Keratinocyte (primary cell): Measurements from ENCODE around the gene TNC. TPM values are rescaled to one million over a fixed set of nuclear protein-coding genes. Genes with fewer than 3 reads are reported as not detected.
A peak's percentile ranks its signal among the peaks of the same experiment; 100 is the strongest.

ENCODE experiments used
- DNase-seq: peaks from one replicate; pipeline ENCODE4 v3.0.0-alpha.2; 2011; ENCODE audit warnings: low read depth, missing footprints, low spot score
- FAIRE-seq: peaks from 2 replicates; lab custom pipeline; 2011; peaks lifted over from hg19 to GRCh38; lab: Jason Lieb, UNC
- H2AFZ ChIP-seq: 2 replicates; pipeline ENCODE4 v1.6.0; 2012; ENCODE audit warnings: low read length, control low read depth, inconsistent platforms; ENCODE audit not compliant: control insufficient read depth
- H3K27ac ChIP-seq: 2 replicates; pipeline ENCODE4 v1.5.1; 2011; ENCODE audit warnings: low read length; ENCODE audit not compliant: control insufficient read depth, insufficient read depth
- H3K27me3 ChIP-seq: 3 replicates; pipeline ENCODE4 v1.6.0; 2011; ENCODE audit warnings: low read length; ENCODE audit not compliant: control insufficient read depth, insufficient read depth; ENCODE audit errors: extremely low read depth
- H3K36me3 ChIP-seq, 2 experiments: 2 replicates in 1 of 2; 3 replicates in 1 of 2; pipeline ENCODE4 v1.5.1; 2011; ENCODE audit warnings: low read length in 2 of 2, mild to moderate bottlenecking in 1 of 2; ENCODE audit not compliant: control insufficient read depth in 2 of 2, insufficient read depth in 2 of 2; ENCODE audit errors: extremely low read depth in 1 of 2
- H3K4me1 ChIP-seq: 3 replicates; pipeline ENCODE4 v1.5.1; 2011; ENCODE audit warnings: low read length; ENCODE audit not compliant: control insufficient read depth, insufficient read depth; ENCODE audit errors: extremely low read depth
- H3K4me2 ChIP-seq: 3 replicates; pipeline ENCODE4 v1.6.0; 2011; ENCODE audit warnings: low read depth, low read length; ENCODE audit not compliant: control insufficient read depth, insufficient read depth; ENCODE audit errors: extremely low read depth
- H3K4me3 ChIP-seq, 3 experiments: fragments of 200-600 bp in 1 of 3; sonication (generic) in 1 of 3; 2 replicates in 2 of 3; 3 replicates in 1 of 3; pipeline ENCODE4 v1.5.1; 2011 to 2016; ENCODE audit warnings: low read length in 3 of 3, mild to moderate bottlenecking in 3 of 3, control low read depth in 2 of 3, inconsistent platforms in 1 of 3, low read depth in 1 of 3, mixed read lengths in 1 of 3, mixed run types in 1 of 3, moderate library complexity in 1 of 3; ENCODE audit not compliant: control insufficient read depth in 2 of 3, insufficient read depth in 2 of 3; ENCODE audit errors: extremely low read depth in 1 of 3
- H3K79me2 ChIP-seq: 2 replicates; pipeline ENCODE4 v1.6.0; 2012; ENCODE audit warnings: low read length; ENCODE audit not compliant: control insufficient read depth, insufficient read depth
- H3K9ac ChIP-seq: 3 replicates; pipeline ENCODE4 v1.6.0; 2011; ENCODE audit warnings: low read length; ENCODE audit not compliant: control insufficient read depth, insufficient read depth; ENCODE audit errors: extremely low read depth
- H3K9me1 ChIP-seq: 3 replicates; pipeline ENCODE4 v1.6.0; 2011; ENCODE audit warnings: low read length; ENCODE audit not compliant: control insufficient read depth, insufficient read depth; ENCODE audit errors: extremely low read depth
- H3K9me3 ChIP-seq: 2 replicates; pipeline ENCODE4 v1.5.1; 2012; ENCODE audit warnings: low read depth, low read length; ENCODE audit not compliant: control insufficient read depth
- H4K20me1 ChIP-seq: 3 replicates; pipeline ENCODE4 v1.6.0; 2011; ENCODE audit warnings: low read length; ENCODE audit not compliant: control insufficient read depth, insufficient read depth; ENCODE audit errors: extremely low read depth
- CTCF ChIP-seq, 3 experiments: IDR thresholded peaks in 1 of 3; conservative IDR thresholded peaks in 1 of 3; optimal IDR thresholded peaks in 1 of 3; 2 replicates in 2 of 3; 3 replicates in 1 of 3; pipeline versions ENCODE3 to v1.5.1; 2011; ENCODE audit warnings: low read length in 3 of 3, mild to moderate bottlenecking in 3 of 3, moderate library complexity in 2 of 3, control low read depth in 1 of 3, inconsistent platforms in 1 of 3; ENCODE audit not compliant: insufficient read depth in 2 of 3; ENCODE audit errors: extremely low read depth in 1 of 3
- EZH2 ChIP-seq: IDR thresholded peaks from one replicate; pipeline ENCODE4 v1.6.1; 2012; ENCODE audit warnings: inconsistent platforms, mild to moderate bottlenecking, low read length, moderate library complexity
- dilution Hi-C: fragments of 300-500 bp; cut with MboI; formaldehyde crosslinking; loops from one replicate; pipeline ENCODE4 v1.7.0; 2020; ENCODE audit warnings: low sequenced_read_pairs; ENCODE audit not compliant: extremely low pct_ligation_motif_present
- polyA plus RNA-seq, 5 experiments: library from polyadenylated mRNA; depleted of rRNA in 3 of 5; stranded (reverse) in 3 of 5; stranded (forward) in 1 of 5; unstranded in 1 of 5; fragments of >200 nt; gene quantifications; 1 replicate in 1 of 5; 2 replicates in 3 of 5; 3 replicates in 1 of 5; pipeline versions ENCODE4 v1.2.1 to v1.2.3, GENCODE V29; 2011 to 2012; ENCODE audit warnings: missing spikeins in 2 of 5, low read depth in 1 of 5, low replicate concordance in 1 of 5

Gene TNC
- polyA plus RNA-seq, 1 donor (not counting 4 experiments of a cell fraction or from before 2014, with no cell fraction given): 58.7 TPM

- DNase-seq: no peak
- Histone ChIP-seq H3K9me1 (no peaks in the 10 kb centered on the region), H3K9me3 (no peaks in the 10 kb centered on the region), H2AFZ (no peak overlapping the region), H3K36me3 (peaks cover 0 to 3% of the 10 kb centered on the region in 2 experiments), H3K27me3 (no peaks in the 10 kb centered on the region), H3K4me3 (no peak overlapping the region), H3K4me2 (peak overlapping the region; percentile 44), H3K27ac (peak overlapping the region; percentile 52), H3K4me1 (peaks cover 48% of the 10 kb centered on the region), H4K20me1 (no peaks in the 10 kb centered on the region), H3K79me2 (no peaks in the 10 kb centered on the region), H3K9ac (no peak overlapping the region)
- no peak for TF ChIP-seq CTCF (optimal IDR thresholded peaks at IDR 0.05 in 1 of 3, IDR thresholded peaks at IDR 0.05 in 1 of 3, conservative IDR thresholded peaks at IDR 0.05 in 1 of 3; ENCODE audit: extremely low read depth in 1 of 3, insufficient read depth in 2 of 3, low read length in 3 of 3)
- TF ChIP-seq EZH2: no peak
- dilution Hi-C loops: no loop called here
- no peak for FAIRE-seq
These were observed 12.0 kb downstream of the TNC start for GRCh38 chr9:115106001-115106400.

- no peak for DNase-seq
- H3K79me2 ChIP-seq: no peaks in the 10 kb centered on the region
- H3K4me2 ChIP-seq: peak overlapping the region; percentile 69
- peak overlapping the region; percentile 52 for H3K27ac ChIP-seq
- H3K4me3 ChIP-seq: peak overlapping the region in 1 of 3 experiments; percentile 1
- H2AFZ ChIP-seq: peak overlapping the region; percentile 43
- peaks cover 0 to 3% of the 10 kb centered on the region in 2 experiments for H3K36me3 ChIP-seq
- no peaks in the 10 kb centered on the region for H3K27me3 ChIP-seq
- no peaks in the 10 kb centered on the region for H3K9me1 ChIP-seq
- dilution Hi-C loops: no loop called here
- FAIRE-seq: peak; percentile 74
- peaks cover 48% of the 10 kb centered on the region for H3K4me1 ChIP-seq
- H3K9me3 ChIP-seq: no peaks in the 10 kb centered on the region
- no peaks in the 10 kb centered on the region for H4K20me1 ChIP-seq
- H3K9ac ChIP-seq: no peak overlapping the region
- TF ChIP-seq EZH2 (no peak), CTCF (optimal IDR thresholded peaks at IDR 0.05 in 1 of 3, IDR thresholded peaks at IDR 0.05 in 1 of 3, conservative IDR thresholded peaks at IDR 0.05 in 1 of 3; ENCODE audit: extremely low read depth in 1 of 3, insufficient read depth in 2 of 3, low read length in 3 of 3) (no peak)
These were observed 13.0 kb downstream of the TNC start for GRCh38 chr9:115104908-115105307.
